T follicular helper cell (primary cell): ENCODE results near the gene HOOK2.
A peak's percentile ranks its signal among the peaks of the same experiment; 100 is the strongest.

Experiments used
- DNase-seq: peaks from one replicate; pipeline ENCODE4 v3.0.0-alpha.2; 2020; ENCODE audit warnings: low read depth

Gene HOOK2

GRCh38 chr19:12793290-12794195 lies 18.2 kb upstream of the HOOK2 start:
- peak; percentile 90 for DNase-seq

GRCh38 chr19:12792853-12793289 lies 17.5 kb upstream of the HOOK2 start:
- DNase-seq: no peak

DNA sequence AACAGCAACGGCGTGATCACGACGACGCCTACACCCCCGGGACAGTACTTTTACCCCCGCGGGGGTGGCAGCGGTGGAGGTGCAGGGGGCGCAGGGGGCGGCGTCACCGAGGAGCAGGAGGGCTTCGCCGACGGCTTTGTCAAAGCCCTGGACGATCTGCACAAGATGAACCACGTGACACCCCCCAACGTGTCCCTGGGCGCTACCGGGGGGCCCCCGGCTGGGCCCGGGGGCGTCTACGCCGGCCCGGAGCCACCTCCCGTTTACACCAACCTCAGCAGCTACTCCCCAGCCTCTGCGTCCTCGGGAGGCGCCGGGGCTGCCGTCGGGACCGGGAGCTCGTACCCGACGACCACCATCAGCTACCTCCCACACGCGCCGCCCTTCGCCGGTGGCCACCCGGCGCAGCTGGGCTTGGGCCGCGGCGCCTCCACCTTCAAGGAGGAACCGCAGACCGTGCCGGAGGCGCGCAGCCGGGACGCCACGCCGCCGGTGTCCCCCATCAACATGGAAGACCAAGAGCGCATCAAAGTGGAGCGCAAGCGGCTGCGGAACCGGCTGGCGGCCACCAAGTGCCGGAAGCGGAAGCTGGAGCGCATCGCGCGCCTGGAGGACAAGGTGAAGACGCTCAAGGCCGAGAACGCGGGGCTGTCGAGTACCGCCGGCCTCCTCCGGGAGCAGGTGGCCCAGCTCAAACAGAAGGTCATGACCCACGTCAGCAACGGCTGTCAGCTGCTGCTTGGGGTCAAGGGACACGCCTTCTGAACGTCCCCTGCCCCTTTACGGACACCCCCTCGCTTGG lies 16.9 kb upstream of the HOOK2 start:
- DNase-seq: no peak

- DNase-seq: peak; percentile 96
Measured at GRCh38 chr19:12791345-12792050, 16.1 kb upstream of the HOOK2 start, which contains the start of gene JUNB. Gene JUNB, plus strand, starts transcription at chr19:12791486. Its CDS starts 286 bp downstream, at chr19:12791772.

GRCh38 chr19:12790628-12791344 lies 15.4 kb upstream of the HOOK2 start:
- DNase-seq: no peak

- peak; percentile 82 for DNase-seq
Measured at GRCh38 chr19:12789904-12790619, 14.7 kb upstream of the HOOK2 start.

DNA sequence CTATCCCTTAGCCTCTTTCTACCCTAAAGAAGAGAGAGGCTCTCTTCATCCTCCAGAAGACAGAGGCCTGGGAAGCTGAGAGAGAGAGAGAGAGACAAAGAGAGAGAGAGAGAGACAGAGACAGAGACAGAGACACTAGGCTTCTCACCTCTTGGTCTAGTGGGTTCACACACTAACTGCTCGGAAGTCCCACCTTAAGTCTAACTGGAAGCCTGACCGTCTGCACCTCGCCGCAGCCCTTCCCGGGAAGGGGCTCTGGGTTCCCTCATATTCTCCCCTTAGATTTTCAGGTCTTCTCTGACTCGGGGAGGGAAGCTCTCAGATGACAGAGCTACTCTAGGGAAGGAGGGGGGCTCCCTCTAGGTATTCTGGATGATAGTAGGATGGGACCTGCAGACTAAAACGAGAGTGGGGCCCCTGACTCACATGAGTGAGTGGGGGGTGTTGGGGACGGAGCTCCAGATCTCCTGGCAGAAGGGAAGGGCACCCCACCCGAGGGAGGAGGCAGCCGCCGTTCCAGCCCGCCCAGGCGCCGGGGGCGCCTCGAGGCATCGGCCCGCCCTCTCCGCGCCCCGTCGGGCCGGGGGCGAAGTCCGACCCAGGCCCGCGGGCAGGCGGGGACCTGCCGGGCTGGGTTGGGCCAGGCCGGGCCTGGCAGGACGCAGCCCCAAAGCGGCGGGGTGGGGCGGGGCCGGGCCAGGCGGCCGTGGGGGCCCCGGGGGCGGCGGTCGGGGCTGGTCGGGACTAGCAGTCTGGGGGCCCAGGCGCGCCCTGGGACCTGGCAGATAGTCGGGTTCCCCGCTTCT lies 13.9 kb upstream of the HOOK2 start:
- DNase-seq: no peak

- no peak for DNase-seq
Measured at GRCh38 chr19:12788682-12789097, 13.3 kb upstream of the HOOK2 start.

GRCh38 chr19:12788042-12788681 lies 12.8 kb upstream of the HOOK2 start:
- no peak for DNase-seq

DNA sequence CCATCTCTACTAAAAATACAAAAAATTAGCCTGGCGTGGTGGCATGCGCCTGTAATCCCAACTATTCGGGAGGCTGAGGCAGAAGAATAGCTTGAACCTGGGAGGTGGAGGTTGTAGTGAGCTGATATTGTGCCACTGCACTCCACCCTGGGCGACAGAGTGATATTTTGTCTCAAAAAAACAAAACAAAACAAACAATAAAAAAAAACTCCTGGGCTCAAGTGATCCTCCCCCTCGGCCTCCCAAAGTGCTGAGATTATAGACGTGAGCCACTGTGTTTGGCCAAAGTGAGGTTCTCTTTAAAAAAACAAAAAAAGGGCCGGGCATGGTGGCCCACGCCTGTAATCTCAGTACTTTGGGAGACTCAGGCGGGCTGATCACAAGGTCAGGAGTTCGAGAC lies 12.1 kb upstream of the HOOK2 start:
- DNase-seq: no peak

DNA sequence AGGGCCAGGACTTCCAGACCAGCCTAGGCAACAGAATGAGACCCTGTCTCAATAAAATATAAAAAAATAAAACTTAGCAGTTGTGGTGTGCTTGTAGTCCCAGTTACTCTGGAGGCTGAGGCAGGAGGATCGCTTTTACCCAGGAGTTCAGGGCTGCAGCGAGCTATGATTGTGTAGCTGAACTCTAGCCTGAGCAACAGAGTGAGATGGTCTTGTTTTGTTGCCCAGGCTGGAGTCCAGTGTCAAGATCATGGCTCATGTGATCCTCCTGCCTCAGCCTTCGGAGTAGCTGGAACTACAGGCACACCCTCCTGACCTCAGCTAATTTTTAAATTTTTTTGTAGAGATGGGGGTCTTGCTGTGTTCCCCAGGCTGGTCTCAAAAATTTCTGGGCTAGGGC lies 11.6 kb upstream of the HOOK2 start:
- no peak for DNase-seq

DNA sequence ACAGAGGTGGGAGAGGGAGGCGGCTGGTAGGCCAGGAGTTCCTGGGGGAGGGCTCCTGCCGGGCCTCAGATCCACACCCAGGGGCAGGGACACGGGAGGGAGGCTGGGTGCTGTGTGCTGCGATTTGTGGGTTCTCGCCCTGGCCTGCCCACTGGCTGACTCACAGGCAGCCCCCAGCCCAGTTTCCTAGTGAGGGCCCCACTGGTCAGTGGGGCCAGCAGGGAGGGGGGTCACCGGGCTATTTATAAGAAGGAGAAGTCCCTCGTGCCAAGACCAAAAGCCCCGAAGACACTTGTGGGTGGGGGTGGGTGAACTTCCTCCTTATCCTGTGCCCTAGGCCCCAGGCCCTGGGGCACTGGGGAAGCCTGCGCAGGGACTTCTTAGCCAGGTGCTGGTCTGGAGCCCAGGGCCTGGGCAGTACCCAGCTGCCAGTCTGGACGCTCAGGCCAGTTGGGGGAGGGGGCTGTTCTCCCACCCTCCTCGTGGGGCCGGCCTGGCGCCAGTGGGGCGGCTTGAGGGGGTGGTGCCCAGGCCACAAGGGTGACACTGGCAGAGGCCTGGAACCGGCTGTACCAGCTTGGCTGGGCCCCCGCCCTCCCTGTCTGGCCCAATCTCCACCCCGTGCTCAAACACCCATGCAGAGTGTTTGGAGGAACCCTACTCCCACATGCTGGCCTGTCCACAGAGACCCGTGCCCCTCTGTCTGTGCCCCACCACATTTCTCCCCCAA lies 11.0 kb upstream of the HOOK2 start:
- no peak for DNase-seq

DNA sequence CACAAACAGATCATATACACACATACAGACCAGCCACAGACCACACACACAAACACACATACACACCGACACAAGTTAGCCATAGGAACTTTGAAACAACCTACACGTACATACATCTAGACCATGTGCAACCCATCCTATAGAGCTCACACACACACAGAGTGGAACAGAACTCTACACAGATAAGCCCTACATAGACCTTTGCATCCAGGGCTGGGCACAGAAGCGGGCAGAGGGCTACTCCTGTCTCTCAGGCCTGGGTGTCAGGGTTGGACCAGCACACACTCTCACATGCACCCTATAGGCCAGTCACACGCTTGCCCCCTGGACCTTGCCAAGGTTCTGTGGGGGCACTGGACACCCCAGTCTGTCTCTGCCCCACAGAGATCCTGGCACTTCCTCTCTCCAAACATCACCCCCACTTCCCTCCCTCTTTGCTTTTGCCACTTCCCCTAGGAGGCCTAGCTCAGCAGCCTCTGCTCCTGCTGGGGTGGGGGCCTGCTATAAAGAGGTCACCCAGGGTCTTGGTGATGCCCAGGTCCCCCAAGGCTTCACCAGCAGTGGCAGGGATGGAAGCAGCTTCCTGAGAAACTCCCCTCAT lies 10.2 kb upstream of the HOOK2 start:
- DNase-seq: no peak

DNA sequence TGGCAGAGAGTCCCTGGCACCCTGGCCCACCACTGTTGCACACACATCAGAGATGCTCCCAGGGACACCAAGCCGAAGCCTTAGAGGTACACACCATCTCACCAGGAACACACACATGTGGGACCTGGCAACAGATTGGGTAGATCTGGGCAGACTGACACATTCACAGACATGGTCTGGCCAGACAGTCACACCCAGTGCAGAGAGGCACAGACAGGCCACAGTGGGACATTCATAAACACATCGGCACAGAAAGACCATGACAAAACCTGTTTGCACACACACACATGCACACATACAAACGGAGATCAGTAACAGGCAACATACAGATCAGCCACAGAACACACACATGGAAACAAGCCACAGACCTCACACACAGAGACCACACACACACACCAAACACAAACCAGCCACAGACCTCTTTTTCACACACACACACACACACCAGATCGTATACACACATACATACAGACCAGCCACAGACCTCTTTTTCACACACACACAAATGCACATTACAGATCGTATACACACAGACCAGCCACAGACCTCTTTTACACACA lies 9.6 kb upstream of the HOOK2 start:
- DNase-seq: no peak

GRCh38 chr19:12784394-12784870 lies 9.1 kb upstream of the HOOK2 start:
- DNase-seq: no peak

GRCh38 chr19:12783849-12784393 lies 8.6 kb upstream of the HOOK2 start:
- no peak for DNase-seq

DNA sequence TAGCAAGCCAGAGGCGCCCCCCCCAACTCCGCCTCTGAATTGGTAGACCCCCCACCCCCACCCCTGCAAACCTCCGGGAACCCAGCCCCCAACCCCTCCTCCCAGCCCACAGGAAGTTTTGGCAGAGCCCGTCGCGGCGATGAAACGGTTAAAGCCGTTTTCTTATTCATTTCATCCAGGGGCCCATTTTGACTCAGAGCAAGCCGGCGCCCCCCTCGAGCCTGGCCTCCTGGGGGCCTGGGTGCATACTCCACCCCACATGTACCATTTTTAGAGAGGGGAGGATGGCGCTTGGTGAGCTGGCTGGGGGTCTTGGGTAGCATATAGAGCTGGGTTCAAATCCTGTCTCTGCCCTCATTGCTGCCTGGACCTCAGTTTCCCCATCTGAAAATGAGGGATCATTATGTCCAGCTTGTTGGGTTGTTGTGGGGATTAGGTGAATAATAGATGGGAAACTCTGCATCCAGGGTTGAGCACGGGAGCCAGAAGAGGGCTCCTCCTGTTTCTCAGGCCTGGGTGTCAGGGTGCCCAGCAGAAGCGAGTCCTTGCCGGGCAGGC lies 8.0 kb upstream of the HOOK2 start:
- DNase-seq: no peak
